SW480 (cell line): ENCODE measurements around the gene KIRREL2.

Experiments used
- DNase-seq: peaks from one replicate; pipeline ENCODE4 v3.0.0-alpha.2; 2016; ENCODE audit warnings: low spot score

KIRREL2 gene

GRCh38 chr19:35844482-35845214 lies 12.1 kb upstream of the KIRREL2 start:
- no peak for DNase-seq

GRCh38 chr19:35845215-35846037 lies 11.3 kb upstream of the KIRREL2 start:
- peak; percentile 87 for DNase-seq

- peak; percentile 74 for DNase-seq
Observed at GRCh38 chr19:35846038-35846668, 10.6 kb upstream of the KIRREL2 start.

- DNase-seq, result no peak
Observed at GRCh38 chr19:35847911-35848310, 8.8 kb upstream of the KIRREL2 start.

GRCh38 chr19:35848486-35848885 lies 8.2 kb upstream of the KIRREL2 start:
- no peak for DNase-seq

GRCh38 chr19:35848919-35849505 lies 7.7 kb upstream of the KIRREL2 start:
- DNase-seq, result no peak

- DNase-seq, result no peak
Observed at GRCh38 chr19:35851213-35852028, 5.3 kb upstream of the KIRREL2 start.

- no peak for DNase-seq
Observed at GRCh38 chr19:35852029-35852780, 4.5 kb upstream of the KIRREL2 start, which contains the start of gene NPHS1. Gene NPHS1, minus strand, starts transcription at chr19:35852504. Its CDS starts 667 bp downstream, at chr19:35851837.

- no peak for DNase-seq
Observed at GRCh38 chr19:35853038-35853756, 3.5 kb upstream of the KIRREL2 start.

GRCh38 chr19:35858311-35858710 lies 1.6 kb downstream of the KIRREL2 start:
- no peak for DNase-seq

GRCh38 chr19:35859414-35859813 lies 2.7 kb downstream of the KIRREL2 start:
- DNase-seq, result no peak

GRCh38 chr19:35860436-35860817 lies 3.7 kb downstream of the KIRREL2 start:
- DNase-seq, result no peak

- no peak for DNase-seq
Observed at GRCh38 chr19:35860818-35861639, 4.3 kb downstream of the KIRREL2 start.

GRCh38 chr19:35861640-35862160 lies 5.0 kb downstream of the KIRREL2 start:
- DNase-seq, result no peak

GRCh38 chr19:35862528-35862927 lies 5.8 kb downstream of the KIRREL2 start:
- no peak for DNase-seq

- no peak for DNase-seq
Observed at GRCh38 chr19:35863018-35863417, 6.3 kb downstream of the KIRREL2 start.

GRCh38 chr19:35868172-35868822 lies 11.6 kb downstream of the KIRREL2 start, which contains the start of gene APLP1:
Gene APLP1, plus strand, starts transcription at chr19:35868574. Its CDS starts 63 bp downstream, at chr19:35868637.
- peak; percentile 65 for DNase-seq

GRCh38 chr19:35868823-35869326 lies 12.2 kb downstream of the KIRREL2 start:
- no peak for DNase-seq
